H9 (cell line): ENCODE data around the gene FARP2. TPM values are rescaled to one million over a fixed set of nuclear protein-coding genes. Genes with fewer than 3 reads are reported as not detected.

Experiments used
- DNase-seq: peaks from one replicate; pipeline ENCODE4 v3.0.0-alpha.2; 2017
- H2AFZ ChIP-seq: one replicate; pipeline ENCODE4 v1.6.1; 2013; ENCODE audit warnings: mild to moderate bottlenecking, low read length, control low read depth, moderate library complexity
- H2AK5ac ChIP-seq: 2 replicates; pipeline ENCODE4 v1.6.1; 2013; ENCODE audit warnings: low read length, control low read depth, mixed read lengths; ENCODE audit not compliant: insufficient read length
- H2BK120ac ChIP-seq: one replicate; pipeline ENCODE4 v1.6.1; 2013; ENCODE audit warnings: low read depth, mild to moderate bottlenecking, low read length, control low read depth, inconsistent platforms; ENCODE audit not compliant: poor library complexity, severe bottlenecking
- H2BK12ac ChIP-seq: 2 replicates; pipeline ENCODE4 v1.6.1; 2013; ENCODE audit warnings: low read length, control low read depth, mixed read lengths, low read depth; ENCODE audit not compliant: insufficient read length
- H2BK15ac ChIP-seq: 2 replicates; pipeline ENCODE4 v1.6.1; 2013; ENCODE audit warnings: low read depth, low read length, control low read depth
- H2BK20ac ChIP-seq: one replicate; pipeline ENCODE4 v1.6.1; 2013; ENCODE audit warnings: low read depth, mild to moderate bottlenecking, low read length, control low read depth, inconsistent platforms; ENCODE audit not compliant: poor library complexity, severe bottlenecking
- H2BK5ac ChIP-seq: 2 replicates; pipeline ENCODE4 v1.6.1; 2013; ENCODE audit warnings: low read length, control low read depth, mixed read lengths; ENCODE audit not compliant: insufficient read length
- H3K14ac ChIP-seq: 2 replicates; pipeline ENCODE4 v1.6.1; 2013; ENCODE audit warnings: low read length, control low read depth; ENCODE audit not compliant: insufficient read depth
- H3K18ac ChIP-seq: 2 replicates; pipeline ENCODE4 v1.6.1; 2013; ENCODE audit warnings: low read depth, mild to moderate bottlenecking, mixed read lengths, low read length, control low read depth; ENCODE audit not compliant: insufficient read length
- H3K23ac ChIP-seq: 2 replicates; pipeline ENCODE4 v1.6.1; 2013; ENCODE audit warnings: low read length, control low read depth, mixed read lengths, low read depth; ENCODE audit not compliant: insufficient read length
- H3K23me2 ChIP-seq: 2 replicates; pipeline ENCODE4 v1.6.1; 2013; ENCODE audit warnings: low read depth, mild to moderate bottlenecking, mixed read lengths, low read length, control low read depth; ENCODE audit not compliant: insufficient read length, poor library complexity, severe bottlenecking
- H3K27ac ChIP-seq: 2 replicates; pipeline ENCODE4 v1.5.1; 2013; ENCODE audit warnings: low read length, control low read depth, mixed read lengths, low read depth; ENCODE audit not compliant: insufficient read length
- H3K27me3 ChIP-seq: 2 replicates; pipeline ENCODE4 v1.6.1; 2013; ENCODE audit warnings: low read length, control low read depth, inconsistent platforms; ENCODE audit not compliant: insufficient read depth
- H3K4ac ChIP-seq: 2 replicates; pipeline ENCODE4 v1.6.1; 2013; ENCODE audit warnings: low read depth, mild to moderate bottlenecking, control low read depth, inconsistent platforms, low read length, moderate library complexity
- H3K4me1 ChIP-seq: 2 replicates; pipeline ENCODE4 v1.6.1; 2013; ENCODE audit warnings: low read length, control low read depth, inconsistent platforms; ENCODE audit not compliant: insufficient read depth
- H3K4me2 ChIP-seq: 2 replicates; pipeline ENCODE4 v1.6.1; 2013; ENCODE audit warnings: low read length, control low read depth, mixed read lengths; ENCODE audit not compliant: insufficient read length, insufficient read depth
- H3K56ac ChIP-seq: 2 replicates; pipeline ENCODE4 v1.6.1; 2013; ENCODE audit warnings: low read depth, mild to moderate bottlenecking, mixed read lengths, low read length, control low read depth; ENCODE audit not compliant: insufficient read length
- H3K79me1 ChIP-seq: 2 replicates; pipeline ENCODE4 v1.6.1; 2013; ENCODE audit warnings: low read depth, mild to moderate bottlenecking, moderate library complexity, low read length, control low read depth, inconsistent platforms; ENCODE audit not compliant: insufficient read depth, poor library complexity, severe bottlenecking
- H3K79me2 ChIP-seq: 2 replicates; pipeline ENCODE4 v1.6.1; 2013; ENCODE audit warnings: low read length, control low read depth, inconsistent platforms; ENCODE audit not compliant: insufficient read depth
- H3K9ac ChIP-seq: 2 replicates; pipeline ENCODE4 v1.6.1; 2013; ENCODE audit warnings: low read length, control low read depth, mixed read lengths; ENCODE audit not compliant: insufficient read length; ENCODE audit errors: extremely low read depth
- H3K9me3 ChIP-seq: one replicate; pipeline ENCODE4 v1.6.1; 2013; ENCODE audit warnings: low read depth, low read length, inconsistent platforms; ENCODE audit not compliant: control insufficient read depth
- H3T11ph ChIP-seq: one replicate; pipeline ENCODE4 v1.6.1; 2013; ENCODE audit warnings: mild to moderate bottlenecking, low read length, control low read depth, inconsistent platforms
- H4K20me1 ChIP-seq: one replicate; pipeline ENCODE4 v1.6.1; 2013; ENCODE audit not compliant: control insufficient read depth, insufficient read length, insufficient read depth
- H4K5ac ChIP-seq: 2 replicates; pipeline ENCODE4 v1.6.1; 2013; ENCODE audit warnings: low read depth, mild to moderate bottlenecking, mixed read lengths, low read length, control low read depth; ENCODE audit not compliant: insufficient read length
- H4K8ac ChIP-seq: replicated peaks from 2 replicates; pipeline ENCODE4 v1.6.1; 2013; ENCODE audit warnings: low read length, control low read depth, mixed read lengths, low read depth; ENCODE audit not compliant: insufficient read length
- H4K91ac ChIP-seq: 2 replicates; pipeline ENCODE4 v1.6.1; 2013; ENCODE audit warnings: low read depth, mild to moderate bottlenecking, moderate library complexity, mixed read lengths, low read length, control low read depth; ENCODE audit not compliant: insufficient read length
- H3K27ac Mint-ChIP-seq, 3 experiments: 2 replicates in 2 of 3; 3 replicates in 1 of 3; pipeline ENCODE4 v1.8.0; 2020 to 2021; ENCODE audit warnings: mixed read lengths in 3 of 3, mild to moderate bottlenecking in 1 of 3, moderate library complexity in 1 of 3
- H3K27me3 Mint-ChIP-seq: 2 replicates; pipeline ENCODE4 v1.8.0; 2021; ENCODE audit warnings: low read depth, mild to moderate bottlenecking, moderate library complexity, mixed read lengths
- H3K36me3 Mint-ChIP-seq, 3 experiments: 2 replicates in 2 of 3; 3 replicates in 1 of 3; pipeline ENCODE4 v1.8.0; 2020 to 2021; ENCODE audit warnings: low read depth in 3 of 3, mixed read lengths in 3 of 3; ENCODE audit not compliant: insufficient read depth in 1 of 3
- H3K4me1 Mint-ChIP-seq, 2 experiments: 2 replicates each; pipeline ENCODE4 v1.8.0; 2020; ENCODE audit warnings: mixed read lengths in 2 of 2
- H3K4me3 Mint-ChIP-seq, 2 experiments: 2 replicates in 1 of 2; 3 replicates in 1 of 2; pipeline ENCODE4 v1.8.0; 2020 to 2021; ENCODE audit warnings: mild to moderate bottlenecking in 2 of 2, mixed read lengths in 2 of 2, moderate library complexity in 1 of 2
- H3K9me3 Mint-ChIP-seq, 2 experiments: 2 replicates in 1 of 2; 3 replicates in 1 of 2; pipeline ENCODE4 v1.8.0; 2020; ENCODE audit warnings: mild to moderate bottlenecking in 2 of 2, mixed read lengths in 2 of 2, moderate library complexity in 1 of 2
- CTCF ChIP-seq: fragments of 200-600 bp; sonication (generic); conservative IDR thresholded peaks from 3 replicates; pipeline ENCODE4 v1.8.0; 2021; ENCODE audit warnings: antibody characterized with exemption, mild to moderate bottlenecking
- WGBS: extraction: QIAGEN DNeasy Blood & Tissue Kit; methylation state at CpG from one replicate; pipeline ENCODE4 v1.1.7; 2013; ENCODE audit warnings: missing lambda C conversion rate, low lambda C conversion rate, mixed read lengths; ENCODE audit not compliant: insufficient read length; ENCODE audit errors: extremely low coverage; 5-methylcytosine and 5-hydroxymethylcytosine counted together
- total RNA-seq: library from RNA; stranded (reverse); gene quantifications from 2 replicates; pipeline ENCODE4 v1.2.1, GENCODE V29; 2021

FARP2 gene
- total RNA-seq, 1 experiment from 2014 or later, result 33.9 TPM

- Histone ChIP-seq H3K4ac (no peak overlapping the region), H3K27me3 (no peaks in the 10 kb centered on the region), H3K79me2 (peaks cover 6% of the 10 kb centered on the region; the same call in 1 of the 2 replicates), H2BK5ac (no peak overlapping the region), H3K56ac (no peak overlapping the region), H3K23me2 (peaks cover 17% of the 10 kb centered on the region), H4K8ac (no peak overlapping the region), H4K5ac (no peak overlapping the region), H2BK12ac (no peak overlapping the region), H2BK20ac (no peak overlapping the region), H3K4me1 (peaks cover 2% of the 10 kb centered on the region; the same call in 1 of the 2 replicates), H2BK15ac (no peak overlapping the region), H3K23ac (no peak overlapping the region), H2AK5ac (no peak overlapping the region), H3T11ph (no peak overlapping the region), H3K4me2 (no peak overlapping the region), H4K20me1 (no peaks in the 10 kb centered on the region), H3K9me3 (no peaks in the 10 kb centered on the region), H3K9ac (no peak overlapping the region), H2BK120ac (no peak overlapping the region), H2AFZ (no peak overlapping the region), H3K79me1 (peaks cover 4% of the 10 kb centered on the region), H4K91ac (no peak overlapping the region), H3K27ac (no peak overlapping the region), H3K14ac (no peak overlapping the region), H3K18ac (no peak overlapping the region)
- H3K4me1 Mint-ChIP-seq, result peaks cover 14 to 18% of the 10 kb centered on the region in 2 experiments
- no CpG with 5 or more reads among the region's 6 CpGs for WGBS
- no peak overlapping the region; a peak in 1 of 5 replicates for H3K4me3 Mint-ChIP-seq
- TF ChIP-seq CTCF, result no peak
- H3K36me3 Mint-ChIP-seq, result peaks cover 0 to 6% (median 6%) of the 10 kb centered on the region in 3 experiments; a peak in 5 of 7 replicates
- no peaks in the 10 kb centered on the region; a peak in 2 of 5 replicates for H3K9me3 Mint-ChIP-seq
- no peak overlapping the region for H3K27ac Mint-ChIP-seq
- H3K27me3 Mint-ChIP-seq, result peaks cover 14% of the 10 kb centered on the region
- DNase-seq, result no peak
Measured at GRCh38 chr2:241511091-241511741, 155.1 kb downstream of the FARP2 start.
